ENCODE measurements around the gene NRP1.

Gene NRP1

DNA sequence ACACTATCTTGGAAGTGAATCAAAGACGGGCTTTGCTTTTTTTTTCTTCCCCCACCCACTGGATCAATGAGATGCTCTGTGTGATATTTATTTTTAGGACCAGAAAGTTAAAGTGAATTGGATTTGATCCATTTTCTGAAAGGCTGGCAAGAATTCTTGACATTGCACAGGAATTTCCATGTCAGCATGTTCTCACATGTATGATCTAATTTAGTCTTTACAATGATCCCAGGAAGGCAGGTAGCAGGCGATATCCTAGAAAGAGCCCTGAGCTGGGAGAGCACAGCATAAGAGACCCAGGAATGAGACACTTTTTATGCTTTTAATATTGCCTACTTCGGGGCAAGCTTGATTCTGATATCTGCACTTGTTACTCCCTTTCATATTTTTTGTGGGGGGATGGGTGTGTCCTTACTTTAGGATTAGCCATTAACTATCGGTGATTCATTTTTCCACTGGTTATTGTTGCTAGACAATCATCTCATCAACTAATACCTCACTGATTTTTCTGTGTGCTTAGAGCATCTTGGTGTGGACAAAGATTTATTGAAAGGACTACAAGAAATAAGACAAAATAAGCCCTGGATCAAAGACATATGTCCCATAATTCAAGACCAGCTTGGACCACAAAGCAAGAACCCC is 58.1 kb downstream of the NRP1 start:
- TF ChIP-seq, protein P1, sequence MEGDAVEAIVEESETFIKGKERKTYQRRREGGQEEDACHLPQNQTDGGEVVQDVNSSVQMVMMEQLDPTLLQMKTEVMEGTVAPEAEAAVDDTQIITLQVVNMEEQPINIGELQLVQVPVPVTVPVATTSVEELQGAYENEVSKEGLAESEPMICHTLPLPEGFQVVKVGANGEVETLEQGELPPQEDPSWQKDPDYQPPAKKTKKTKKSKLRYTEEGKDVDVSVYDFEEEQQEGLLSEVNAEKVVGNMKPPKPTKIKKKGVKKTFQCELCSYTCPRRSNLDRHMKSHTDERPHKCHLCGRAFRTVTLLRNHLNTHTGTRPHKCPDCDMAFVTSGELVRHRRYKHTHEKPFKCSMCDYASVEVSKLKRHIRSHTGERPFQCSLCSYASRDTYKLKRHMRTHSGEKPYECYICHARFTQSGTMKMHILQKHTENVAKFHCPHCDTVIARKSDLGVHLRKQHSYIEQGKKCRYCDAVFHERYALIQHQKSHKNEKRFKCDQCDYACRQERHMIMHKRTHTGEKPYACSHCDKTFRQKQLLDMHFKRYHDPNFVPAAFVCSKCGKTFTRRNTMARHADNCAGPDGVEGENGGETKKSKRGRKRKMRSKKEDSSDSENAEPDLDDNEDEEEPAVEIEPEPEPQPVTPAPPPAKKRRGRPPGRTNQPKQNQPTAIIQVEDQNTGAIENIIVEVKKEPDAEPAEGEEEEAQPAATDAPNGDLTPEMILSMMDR (IDR thresholded peaks at IDR 0.05) = no peak
- Histone ChIP-seq H3K27ac (no peak overlapping the region), H3K27me3 (peaks cover 35% of the 10 kb centered on the region), H3K9me3 (no peaks in the 10 kb centered on the region), H3K4me3 (ENCODE audit: low read depth in 1 of 2, low read length in 1 of 2) (no peak overlapping the region), H3K36me3 (no peaks in the 10 kb centered on the region), H3K4me1 (ENCODE audit: control insufficient read depth in 1 of 2, insufficient read depth in 1 of 2, low read depth in 1 of 2, low read length in 1 of 2) (no peaks in the 10 kb centered on the region)

DNA sequence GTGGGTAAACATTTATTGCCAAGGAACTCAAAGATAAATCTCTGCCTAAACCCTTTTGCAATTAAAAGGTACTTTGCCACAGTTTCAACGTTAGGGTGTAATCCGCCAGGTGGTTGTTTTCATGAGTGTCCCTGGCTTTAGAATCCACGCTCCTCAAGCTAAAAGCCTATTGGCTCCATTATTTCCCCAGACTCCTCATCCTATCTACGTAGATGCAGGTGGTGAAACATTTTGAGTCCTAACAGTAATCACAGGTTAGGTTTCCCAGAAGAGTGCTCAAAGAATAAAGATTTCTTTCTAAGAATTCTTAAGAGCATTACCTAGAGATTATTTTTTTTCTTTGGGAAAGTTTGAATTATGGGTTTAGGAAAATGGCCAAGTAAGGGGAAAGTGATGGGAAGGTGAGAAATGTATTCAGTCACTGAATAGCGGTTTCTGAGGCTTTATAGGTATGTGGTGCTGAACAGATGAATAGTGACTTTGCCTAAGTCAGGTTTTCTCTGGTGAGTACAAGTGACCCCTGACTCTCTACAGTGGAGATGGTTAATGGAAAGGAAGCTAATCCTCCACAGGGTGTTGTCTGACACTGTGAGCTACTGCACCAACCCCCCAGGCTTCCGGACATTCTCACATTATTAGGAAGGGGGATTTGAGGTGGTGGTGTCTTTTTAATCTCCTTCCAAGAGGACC is 60.2 kb downstream of the NRP1 start:
- Histone ChIP-seq H3K27me3 (peaks cover 43% of the 10 kb centered on the region), H3K36me3 (no peaks in the 10 kb centered on the region), H3K4me1 (ENCODE audit: control insufficient read depth in 1 of 2, insufficient read depth in 1 of 2, low read depth in 1 of 2, low read length in 1 of 2) (no peaks in the 10 kb centered on the region), H3K4me3 (ENCODE audit: low read depth in 1 of 2, low read length in 1 of 2) (no peak overlapping the region), H3K9me3 (no peaks in the 10 kb centered on the region), H3K27ac (no peak overlapping the region)
- TF ChIP-seq, protein P1 (IDR thresholded peaks at IDR 0.05) = no peak

DNA sequence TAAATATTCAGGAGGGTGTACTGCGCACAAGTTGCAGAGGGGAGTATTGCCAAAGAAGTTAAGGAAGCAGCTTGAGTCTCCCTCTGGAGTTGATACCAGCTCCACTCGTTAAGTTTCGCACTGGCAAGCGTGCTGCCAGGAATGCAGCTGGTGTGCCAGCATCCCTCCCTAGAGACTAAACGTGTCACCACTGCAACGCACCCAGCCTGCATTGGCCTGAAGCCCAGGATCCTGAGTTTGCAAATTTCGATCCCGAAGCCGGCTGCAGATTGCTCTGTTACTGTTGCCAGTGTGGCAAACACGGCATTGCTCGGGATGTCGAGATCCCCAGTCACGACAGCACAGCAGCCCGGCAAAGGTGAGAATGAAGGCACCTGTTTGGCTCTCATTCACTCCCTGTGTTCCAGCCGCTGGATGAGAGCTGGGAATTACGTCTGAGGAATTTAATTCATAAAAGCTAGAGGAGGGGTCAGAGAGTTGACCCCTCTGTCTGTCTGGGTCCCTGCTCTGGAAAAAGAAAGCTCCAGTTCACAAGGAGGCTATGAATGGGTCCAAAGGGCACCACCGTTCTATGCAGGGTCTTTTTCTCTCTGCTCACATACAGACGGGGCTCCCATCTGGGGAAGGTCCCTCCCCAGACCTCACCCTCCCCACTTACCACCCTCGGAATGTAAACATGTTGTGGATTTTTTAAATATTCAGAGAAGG is 61.0 kb downstream of the NRP1 start:
- no peaks in the 10 kb centered on the region for H3K9me3 ChIP-seq
- H3K36me3 ChIP-seq = no peaks in the 10 kb centered on the region
- peaks cover 44% of the 10 kb centered on the region for H3K27me3 ChIP-seq
- TF ChIP-seq, protein P1 (IDR thresholded peaks at IDR 0.05) = no peak
- H3K4me3 ChIP-seq (ENCODE audit: low read depth in 1 of 2, low read length in 1 of 2) = no peak overlapping the region
- no peak overlapping the region for H3K27ac ChIP-seq
- no peaks in the 10 kb centered on the region for H3K4me1 ChIP-seq (ENCODE audit: control insufficient read depth in 1 of 2, insufficient read depth in 1 of 2, low read depth in 1 of 2, low read length in 1 of 2)

DNA sequence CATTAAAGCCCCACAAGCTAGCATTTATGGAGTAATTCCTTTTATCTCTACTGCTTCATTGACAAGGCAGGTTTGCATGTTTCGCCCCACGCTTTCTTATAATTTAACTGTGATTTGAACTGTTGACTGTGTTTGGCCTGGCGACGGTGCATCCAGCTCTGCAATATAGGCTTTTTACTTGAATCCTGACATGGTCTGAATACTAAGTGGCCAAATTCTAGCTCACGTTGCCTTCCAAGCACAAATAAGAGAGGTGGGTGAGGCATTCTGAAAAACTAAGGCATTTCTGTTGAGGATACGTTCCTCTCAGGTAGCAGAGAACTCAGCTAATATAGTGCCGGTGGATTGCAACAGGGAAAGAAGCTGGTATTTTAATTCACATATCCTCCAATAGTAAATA is 61.8 kb downstream of the NRP1 start:
- H3K9me3 ChIP-seq = no peaks in the 10 kb centered on the region
- H3K27ac ChIP-seq = no peak overlapping the region

DNA sequence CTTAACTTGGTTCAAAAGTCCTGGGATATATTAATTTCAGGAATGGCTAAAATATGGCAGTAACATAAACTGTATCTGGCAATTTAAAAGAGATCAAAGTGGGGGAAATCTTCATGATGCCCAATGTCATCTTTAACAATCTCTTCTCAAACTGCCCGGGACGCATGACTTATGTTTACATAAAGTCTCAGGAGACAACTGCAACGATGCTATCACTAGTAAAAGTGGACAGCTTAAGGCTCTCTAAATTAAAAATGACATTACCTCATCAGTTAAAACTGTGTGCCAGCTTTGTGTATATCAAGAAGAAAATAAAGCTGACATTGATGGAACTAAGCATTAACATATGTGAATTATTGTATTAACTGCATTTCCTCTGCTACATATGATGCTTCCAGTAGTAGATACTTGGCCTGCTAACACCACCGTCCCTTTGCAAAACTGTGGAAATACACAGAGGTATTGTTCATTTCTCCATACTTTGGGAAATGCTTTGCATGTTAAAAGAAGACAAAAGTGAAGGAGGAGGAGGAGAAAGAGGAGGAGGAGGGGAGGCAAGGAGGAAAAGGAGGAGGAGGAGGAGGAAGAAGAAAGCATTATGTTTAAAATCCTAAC is 62.4 kb downstream of the NRP1 start:
- no peaks in the 10 kb centered on the region for H3K9me3 ChIP-seq
- H3K27ac ChIP-seq = no peak overlapping the region
- H3K27me3 ChIP-seq = peaks cover 44% of the 10 kb centered on the region
- H3K36me3 ChIP-seq = no peaks in the 10 kb centered on the region
- H3K4me3 ChIP-seq (ENCODE audit: low read depth in 1 of 2, low read length in 1 of 2) = no peak overlapping the region
- TF ChIP-seq, protein P1 (IDR thresholded peaks at IDR 0.05) = no peak
- peaks cover 0 to 3% of the 10 kb centered on the region in 2 experiments for H3K4me1 ChIP-seq (ENCODE audit: control insufficient read depth in 1 of 2, insufficient read depth in 1 of 2, low read depth in 1 of 2, low read length in 1 of 2)

More for the DNA sequence above, 61.8 kb downstream of the NRP1 start:
- no peak overlapping the region for H3K4me3 ChIP-seq (ENCODE audit: low read depth in 1 of 2, low read length in 1 of 2)
- no peaks in the 10 kb centered on the region for H3K4me1 ChIP-seq (ENCODE audit: control insufficient read depth in 1 of 2, insufficient read depth in 1 of 2, low read depth in 1 of 2, low read length in 1 of 2)
- peaks cover 44% of the 10 kb centered on the region for H3K27me3 ChIP-seq
- no peaks in the 10 kb centered on the region for H3K36me3 ChIP-seq
- TF ChIP-seq, protein P1 (IDR thresholded peaks at IDR 0.05) = no peak

All from neutrophil (primary cell).